ENCODE measurements around the gene CLIC3.

The CLIC3 gene

DNA sequence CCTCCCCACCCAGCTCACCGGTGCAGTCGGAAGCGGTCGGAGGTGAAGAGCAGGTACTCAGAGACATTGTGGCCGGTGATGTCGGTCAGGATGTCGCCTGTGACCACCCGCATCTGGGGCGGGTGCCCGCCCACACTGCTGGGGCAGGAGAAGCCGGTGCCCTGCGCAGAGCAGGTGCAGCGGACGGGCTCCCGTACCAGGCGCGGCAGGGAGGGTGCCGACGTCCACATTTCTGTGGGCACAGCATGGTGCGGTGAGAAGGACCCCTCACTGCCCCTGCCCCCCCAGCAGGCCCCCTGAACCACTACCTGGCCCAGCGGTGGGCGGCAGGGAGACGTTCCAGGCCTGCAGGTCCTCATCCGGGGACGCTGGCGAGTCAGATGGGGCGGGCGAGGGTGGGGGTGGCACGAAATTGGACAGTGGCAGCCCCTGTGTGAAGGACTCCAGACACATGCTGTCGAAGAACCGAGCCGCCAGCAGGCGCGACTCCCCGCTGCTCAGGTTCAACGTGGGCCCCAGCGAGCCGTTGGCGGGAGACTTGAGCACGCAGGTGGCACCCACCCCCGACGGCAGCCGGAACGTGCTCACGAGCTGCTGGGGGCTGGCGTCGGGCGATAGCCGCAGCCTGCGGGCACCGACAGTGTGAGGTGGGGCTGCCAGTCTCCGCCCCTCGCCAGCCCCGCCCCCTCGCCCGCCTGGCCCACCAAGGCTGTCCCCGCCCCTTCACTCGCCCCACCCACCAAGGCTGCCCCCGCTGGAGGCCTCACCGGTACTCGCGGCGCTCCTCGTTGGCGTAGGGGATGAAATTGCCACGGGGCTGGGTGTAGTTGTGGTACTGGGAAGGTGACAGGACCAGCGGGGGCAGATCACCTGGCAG, 16.6 kb upstream of the CLIC3 start:
- Histone ChIP-seq H3K36me3 (ENCODE audit: insufficient read depth, low read length) (peaks cover 3% of the 10 kb centered on the region; the same call in 1 of the 2 replicates), H2AFZ (ENCODE audit: low read depth, low read length) (no peak overlapping the region), H3K4me3 (ENCODE audit: low read depth in 1 of 2, low read length in 2 of 2) (no peak overlapping the region)

DNA sequence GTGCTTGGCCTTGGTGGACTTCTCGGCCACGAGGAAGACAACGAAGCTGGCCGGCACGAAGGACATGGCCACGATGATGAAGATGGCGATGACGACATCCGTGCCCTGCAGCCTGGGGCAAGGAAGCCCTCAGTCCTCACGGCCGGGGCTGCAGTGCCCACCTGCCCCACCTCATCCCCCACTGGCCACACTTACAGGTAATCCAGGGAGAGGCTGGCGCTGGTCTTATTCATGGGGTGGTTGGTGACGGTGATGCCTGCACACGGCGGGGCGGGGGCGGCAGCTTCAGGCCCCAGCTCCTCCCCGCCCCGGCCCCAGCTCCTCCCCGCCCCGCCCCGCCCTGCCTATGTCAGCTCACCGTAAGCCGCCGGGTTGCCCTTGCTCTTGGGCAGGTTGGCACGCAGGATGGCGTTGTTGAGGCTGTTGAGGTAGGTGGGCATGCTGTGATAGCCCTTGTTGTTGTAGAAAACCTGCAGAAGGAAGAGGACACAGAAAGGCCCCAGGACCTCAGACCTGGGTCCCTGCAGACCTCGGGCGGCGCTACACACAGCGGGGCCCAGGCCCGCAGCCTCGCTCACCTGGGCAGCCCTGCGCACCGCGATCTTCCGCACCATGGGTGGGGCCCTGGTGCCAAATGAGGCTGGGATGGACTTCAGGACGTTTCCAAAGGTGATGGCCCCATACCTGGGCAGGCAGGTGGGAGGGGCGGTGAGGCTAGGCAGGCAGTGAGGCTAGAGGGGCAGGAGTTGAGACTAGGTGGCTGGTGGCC, 15.7 kb upstream of the CLIC3 start:
- DNase-seq, result no peak
- H3K4me3 ChIP-seq (ENCODE audit: low read depth in 1 of 2, low read length in 2 of 2), result no peak overlapping the region
- H3K27me3 ChIP-seq (ENCODE audit: insufficient read depth, low read length, poor library complexity), result no peaks in the 10 kb centered on the region
- H3K27ac ChIP-seq (ENCODE audit: low read length), result no peak overlapping the region
- H3K79me2 ChIP-seq (ENCODE audit: insufficient read depth, low read length), result no peaks in the 10 kb centered on the region
- no peaks in the 10 kb centered on the region for H4K20me1 ChIP-seq (ENCODE audit: insufficient read depth, low read length)
- no peak for ATAC-seq (ENCODE audit: insufficient read depth, low read depth)
- no peaks in the 10 kb centered on the region for H3K4me1 ChIP-seq (ENCODE audit: insufficient read depth, low read length)
- no peak overlapping the region for H3K4me2 ChIP-seq (ENCODE audit: insufficient read depth, low read length)
- H3K36me3 ChIP-seq (ENCODE audit: insufficient read depth, low read length), result no peaks in the 10 kb centered on the region; the same call in 1 of the 2 replicates
- TF ChIP-seq, protein P1, sequence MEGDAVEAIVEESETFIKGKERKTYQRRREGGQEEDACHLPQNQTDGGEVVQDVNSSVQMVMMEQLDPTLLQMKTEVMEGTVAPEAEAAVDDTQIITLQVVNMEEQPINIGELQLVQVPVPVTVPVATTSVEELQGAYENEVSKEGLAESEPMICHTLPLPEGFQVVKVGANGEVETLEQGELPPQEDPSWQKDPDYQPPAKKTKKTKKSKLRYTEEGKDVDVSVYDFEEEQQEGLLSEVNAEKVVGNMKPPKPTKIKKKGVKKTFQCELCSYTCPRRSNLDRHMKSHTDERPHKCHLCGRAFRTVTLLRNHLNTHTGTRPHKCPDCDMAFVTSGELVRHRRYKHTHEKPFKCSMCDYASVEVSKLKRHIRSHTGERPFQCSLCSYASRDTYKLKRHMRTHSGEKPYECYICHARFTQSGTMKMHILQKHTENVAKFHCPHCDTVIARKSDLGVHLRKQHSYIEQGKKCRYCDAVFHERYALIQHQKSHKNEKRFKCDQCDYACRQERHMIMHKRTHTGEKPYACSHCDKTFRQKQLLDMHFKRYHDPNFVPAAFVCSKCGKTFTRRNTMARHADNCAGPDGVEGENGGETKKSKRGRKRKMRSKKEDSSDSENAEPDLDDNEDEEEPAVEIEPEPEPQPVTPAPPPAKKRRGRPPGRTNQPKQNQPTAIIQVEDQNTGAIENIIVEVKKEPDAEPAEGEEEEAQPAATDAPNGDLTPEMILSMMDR (IDR thresholded peaks at IDR 0.05; ENCODE audit: borderline replicate concordance, extremely low read depth, low read length, poor library complexity, severe bottlenecking), result no peak
- no peak for TF ChIP-seq EZH2 (IDR thresholded peaks at IDR 0.05; ENCODE audit: borderline replicate concordance, low read depth, low read length, severe bottlenecking)
- H2AFZ ChIP-seq (ENCODE audit: low read depth, low read length), result no peak overlapping the region
- no peaks in the 10 kb centered on the region for H3K9me3 ChIP-seq (ENCODE audit: insufficient read depth, low read length, severe bottlenecking)
- H3K9ac ChIP-seq (ENCODE audit: low read depth, low read length), result no peak overlapping the region

More for the DNA sequence above, 16.6 kb upstream of the CLIC3 start:
- Histone ChIP-seq H3K9me3 (ENCODE audit: insufficient read depth, low read length, severe bottlenecking) (no peaks in the 10 kb centered on the region), H3K79me2 (ENCODE audit: insufficient read depth, low read length) (no peaks in the 10 kb centered on the region), H3K4me2 (ENCODE audit: insufficient read depth, low read length) (no peak overlapping the region), H3K4me1 (ENCODE audit: insufficient read depth, low read length) (no peaks in the 10 kb centered on the region), H3K9ac (ENCODE audit: low read depth, low read length) (no peak overlapping the region), H3K27me3 (ENCODE audit: insufficient read depth, low read length, poor library complexity) (no peaks in the 10 kb centered on the region), H4K20me1 (ENCODE audit: insufficient read depth, low read length) (no peaks in the 10 kb centered on the region), H3K27ac (ENCODE audit: low read length) (no peak overlapping the region)
- no peak for TF ChIP-seq EZH2 (IDR thresholded peaks at IDR 0.05; ENCODE audit: borderline replicate concordance, low read depth, low read length, severe bottlenecking)
- TF ChIP-seq, protein P1 (IDR thresholded peaks at IDR 0.05; ENCODE audit: borderline replicate concordance, extremely low read depth, low read length, poor library complexity, severe bottlenecking), result no peak
- DNase-seq (no peak), ATAC-seq (ENCODE audit: insufficient read depth, low read depth) (no peak)

DNA sequence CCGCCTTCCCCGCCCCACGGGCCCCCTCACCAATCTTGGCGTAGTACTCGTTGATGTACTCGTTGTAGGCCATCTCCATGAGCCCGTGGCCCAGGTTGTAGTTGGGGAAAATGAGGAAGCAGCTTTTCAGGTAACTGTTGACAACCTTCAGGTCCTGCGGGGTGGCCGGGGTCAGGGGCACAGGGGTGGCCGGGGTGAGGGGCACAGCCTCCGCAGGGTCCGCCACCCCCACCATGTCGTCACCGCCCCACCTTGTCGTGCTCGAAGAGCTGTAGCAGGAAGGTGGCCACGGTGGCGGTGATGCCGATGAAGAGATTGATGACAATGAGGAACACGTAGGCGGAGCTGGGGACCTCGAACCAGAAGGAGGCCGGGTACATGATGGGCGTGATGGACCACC, 14.8 kb upstream of the CLIC3 start:
- H3K79me2 ChIP-seq (ENCODE audit: insufficient read depth, low read length), result no peaks in the 10 kb centered on the region

More for the DNA sequence above, 14.8 kb upstream of the CLIC3 start:
- no peaks in the 10 kb centered on the region for H3K27me3 ChIP-seq (ENCODE audit: insufficient read depth, low read length, poor library complexity)
- no peak overlapping the region for H3K4me3 ChIP-seq (ENCODE audit: low read depth in 1 of 2, low read length in 2 of 2)
- no peak overlapping the region for H3K9ac ChIP-seq (ENCODE audit: low read depth, low read length)
- no peak overlapping the region for H3K27ac ChIP-seq (ENCODE audit: low read length)
- ATAC-seq (ENCODE audit: insufficient read depth, low read depth), result no peak
- H3K4me1 ChIP-seq (ENCODE audit: insufficient read depth, low read length), result no peaks in the 10 kb centered on the region
- DNase-seq, result no peak
- TF ChIP-seq, protein P1 (IDR thresholded peaks at IDR 0.05; ENCODE audit: borderline replicate concordance, extremely low read depth, low read length, poor library complexity, severe bottlenecking), result no peak
- no peak for TF ChIP-seq EZH2 (IDR thresholded peaks at IDR 0.05; ENCODE audit: borderline replicate concordance, low read depth, low read length, severe bottlenecking)
- H3K9me3 ChIP-seq (ENCODE audit: insufficient read depth, low read length, severe bottlenecking), result no peaks in the 10 kb centered on the region
- H3K4me2 ChIP-seq (ENCODE audit: insufficient read depth, low read length), result no peak overlapping the region
- H4K20me1 ChIP-seq (ENCODE audit: insufficient read depth, low read length), result no peaks in the 10 kb centered on the region
- no peak overlapping the region for H2AFZ ChIP-seq (ENCODE audit: low read depth, low read length)
- H3K36me3 ChIP-seq (ENCODE audit: insufficient read depth, low read length), result no peaks in the 10 kb centered on the region; the same call in 1 of the 2 replicates

Measured in DND-41 (cell line).